HL-60 (cell line): ENCODE results near the gene UGGT2.
"Not testable (repeated sequence)": the region's sequence is repeated elsewhere in the genome, so short reads cannot be mapped to it uniquely, and the experiment has no call there.

Experiments used
- DNase-seq, 2 experiments: peaks; one replicate each; pipeline ENCODE4 v3.0.0-alpha.2; 2010 to 2020; ENCODE audit warnings: low read depth in 1 of 2, low spot score in 1 of 2
- H3K27ac ChIP-seq: fragments of 250-450 bp; sonication (Bioruptor Pico); replicated peaks from 2 replicates; pipeline ENCODE4 v1.5.1; 2020; ENCODE audit warnings: mild to moderate bottlenecking, moderate library complexity
- H3K27me3 ChIP-seq: fragments of 250-450 bp; sonication (Bioruptor Pico); 2 replicates; pipeline ENCODE4 v1.5.1; 2021; ENCODE audit warnings: mild to moderate bottlenecking, moderate library complexity; ENCODE audit not compliant: insufficient read depth, poor library complexity, severe bottlenecking
- H3K4me3 ChIP-seq: replicated peaks from 2 replicates; pipeline ENCODE4 v1.5.1; 2011; ENCODE audit warnings: mild to moderate bottlenecking, control low read depth, low read length; ENCODE audit not compliant: insufficient read depth
- GABPA ChIP-seq: IDR thresholded peaks from 2 replicates; pipeline ENCODE4 v1.6.1; 2012; ENCODE audit warnings: low read depth
- POLR2AphosphoS5 ChIP-seq: IDR thresholded peaks from 2 replicates; pipeline ENCODE4 v1.6.1; 2012; ENCODE audit warnings: low read depth
- SPI1 ChIP-seq: IDR thresholded peaks from 2 replicates; pipeline ENCODE4 v1.6.1; 2012; ENCODE audit warnings: low read depth, mild to moderate bottlenecking, borderline replicate concordance
- TF ChIP-seq, protein P1 (sequence below): IDR thresholded peaks from 2 replicates; pipeline ENCODE4 v1.6.1; 2012; ENCODE audit warnings: low read depth; ENCODE audit not compliant: insufficient replicate concordance
- TF ChIP-seq, protein P2 (sequence below): IDR thresholded peaks from one replicate; pipeline ENCODE4 v1.5.1; 2011; ENCODE audit warnings: low read length, control low read depth, inconsistent platforms; ENCODE audit not compliant: insufficient read depth

UGGT2 gene

GRCh38 chr13:96052656-96053002 lies 572 bp downstream of the UGGT2 start:
- Histone ChIP-seq H3K4me3 (peak overlapping the region; percentile 95), H3K27me3 (no peaks in the 10 kb centered on the region), H3K27ac (peak overlapping the region; percentile 67)
- no peak for TF ChIP-seq GABPA
- TF ChIP-seq SPI1: no peak
- no peak for TF ChIP-seq POLR2AphosphoS5
- TF ChIP-seq, protein P1, sequence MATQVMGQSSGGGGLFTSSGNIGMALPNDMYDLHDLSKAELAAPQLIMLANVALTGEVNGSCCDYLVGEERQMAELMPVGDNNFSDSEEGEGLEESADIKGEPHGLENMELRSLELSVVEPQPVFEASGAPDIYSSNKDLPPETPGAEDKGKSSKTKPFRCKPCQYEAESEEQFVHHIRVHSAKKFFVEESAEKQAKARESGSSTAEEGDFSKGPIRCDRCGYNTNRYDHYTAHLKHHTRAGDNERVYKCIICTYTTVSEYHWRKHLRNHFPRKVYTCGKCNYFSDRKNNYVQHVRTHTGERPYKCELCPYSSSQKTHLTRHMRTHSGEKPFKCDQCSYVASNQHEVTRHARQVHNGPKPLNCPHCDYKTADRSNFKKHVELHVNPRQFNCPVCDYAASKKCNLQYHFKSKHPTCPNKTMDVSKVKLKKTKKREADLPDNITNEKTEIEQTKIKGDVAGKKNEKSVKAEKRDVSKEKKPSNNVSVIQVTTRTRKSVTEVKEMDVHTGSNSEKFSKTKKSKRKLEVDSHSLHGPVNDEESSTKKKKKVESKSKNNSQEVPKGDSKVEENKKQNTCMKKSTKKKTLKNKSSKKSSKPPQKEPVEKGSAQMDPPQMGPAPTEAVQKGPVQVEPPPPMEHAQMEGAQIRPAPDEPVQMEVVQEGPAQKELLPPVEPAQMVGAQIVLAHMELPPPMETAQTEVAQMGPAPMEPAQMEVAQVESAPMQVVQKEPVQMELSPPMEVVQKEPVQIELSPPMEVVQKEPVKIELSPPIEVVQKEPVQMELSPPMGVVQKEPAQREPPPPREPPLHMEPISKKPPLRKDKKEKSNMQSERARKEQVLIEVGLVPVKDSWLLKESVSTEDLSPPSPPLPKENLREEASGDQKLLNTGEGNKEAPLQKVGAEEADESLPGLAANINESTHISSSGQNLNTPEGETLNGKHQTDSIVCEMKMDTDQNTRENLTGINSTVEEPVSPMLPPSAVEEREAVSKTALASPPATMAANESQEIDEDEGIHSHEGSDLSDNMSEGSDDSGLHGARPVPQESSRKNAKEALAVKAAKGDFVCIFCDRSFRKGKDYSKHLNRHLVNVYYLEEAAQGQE: no peak
- TF ChIP-seq, protein P2, sequence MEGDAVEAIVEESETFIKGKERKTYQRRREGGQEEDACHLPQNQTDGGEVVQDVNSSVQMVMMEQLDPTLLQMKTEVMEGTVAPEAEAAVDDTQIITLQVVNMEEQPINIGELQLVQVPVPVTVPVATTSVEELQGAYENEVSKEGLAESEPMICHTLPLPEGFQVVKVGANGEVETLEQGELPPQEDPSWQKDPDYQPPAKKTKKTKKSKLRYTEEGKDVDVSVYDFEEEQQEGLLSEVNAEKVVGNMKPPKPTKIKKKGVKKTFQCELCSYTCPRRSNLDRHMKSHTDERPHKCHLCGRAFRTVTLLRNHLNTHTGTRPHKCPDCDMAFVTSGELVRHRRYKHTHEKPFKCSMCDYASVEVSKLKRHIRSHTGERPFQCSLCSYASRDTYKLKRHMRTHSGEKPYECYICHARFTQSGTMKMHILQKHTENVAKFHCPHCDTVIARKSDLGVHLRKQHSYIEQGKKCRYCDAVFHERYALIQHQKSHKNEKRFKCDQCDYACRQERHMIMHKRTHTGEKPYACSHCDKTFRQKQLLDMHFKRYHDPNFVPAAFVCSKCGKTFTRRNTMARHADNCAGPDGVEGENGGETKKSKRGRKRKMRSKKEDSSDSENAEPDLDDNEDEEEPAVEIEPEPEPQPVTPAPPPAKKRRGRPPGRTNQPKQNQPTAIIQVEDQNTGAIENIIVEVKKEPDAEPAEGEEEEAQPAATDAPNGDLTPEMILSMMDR: no peak
- DNase-seq: peak; percentile 45

GRCh38 chr13:96051946-96052345 lies 1.3 kb downstream of the UGGT2 start:
- H3K27ac ChIP-seq, H3K4me3 ChIP-seq, DNase-seq, H3K27me3 ChIP-seq: not testable (repeated sequence)

GRCh38 chr13:96051491-96051890 lies 1.7 kb downstream of the UGGT2 start:
- not testable (repeated sequence) for H3K27ac ChIP-seq, H3K27me3 ChIP-seq, H3K4me3 ChIP-seq, DNase-seq

DNA sequence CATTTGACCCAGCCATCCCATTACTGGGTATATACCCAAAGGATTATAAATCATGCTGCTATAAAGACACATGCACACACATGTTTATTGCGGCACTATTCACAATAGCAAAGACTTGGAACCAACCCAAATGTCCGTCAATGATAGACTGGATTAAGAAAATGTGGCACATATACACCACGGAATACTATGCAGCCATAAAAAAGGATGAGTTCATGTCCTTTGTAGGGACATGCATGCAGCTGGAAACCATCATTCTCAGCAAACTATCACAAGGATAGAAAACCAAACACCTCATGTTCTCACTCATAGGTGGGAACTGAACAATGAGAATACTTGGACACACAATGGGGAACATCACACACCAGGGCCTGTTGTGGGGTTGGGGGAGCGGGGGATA lies 2.2 kb downstream of the UGGT2 start:
- not testable (repeated sequence) for DNase-seq, H3K4me3 ChIP-seq, H3K27ac ChIP-seq, H3K27me3 ChIP-seq

- not testable (repeated sequence) for H3K27ac ChIP-seq, DNase-seq, H3K27me3 ChIP-seq, H3K4me3 ChIP-seq
These were observed 6.6 kb downstream of the UGGT2 start for GRCh38 chr13:96046449-96047126.

DNA sequence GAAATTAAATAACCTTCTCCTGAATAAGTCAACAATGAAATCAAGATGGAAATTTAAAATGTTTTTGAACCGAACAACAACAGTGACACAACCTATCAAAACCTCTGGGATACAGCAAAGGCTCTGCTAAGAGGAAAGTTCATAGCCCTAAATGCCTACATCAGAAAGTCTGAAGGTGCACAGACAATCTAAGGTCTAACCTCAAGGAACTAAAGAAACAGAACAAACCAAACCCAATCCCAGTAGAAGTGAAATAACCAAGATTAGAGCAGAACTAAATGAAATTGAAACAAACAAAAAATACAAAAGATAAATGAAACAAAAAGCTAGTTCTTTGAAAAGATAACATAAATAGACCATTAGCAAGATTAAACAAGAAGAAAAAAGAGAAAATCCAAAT lies 9.0 kb downstream of the UGGT2 start:
- TF ChIP-seq GABPA: no peak
- TF ChIP-seq, protein P2: no peak
- no peak for TF ChIP-seq POLR2AphosphoS5
- TF ChIP-seq SPI1: no peak
- TF ChIP-seq, protein P1: no peak
- Histone ChIP-seq H3K27me3 (no peaks in the 10 kb centered on the region), H3K27ac (no peak overlapping the region), H3K4me3 (no peak overlapping the region)
- DNase-seq: no peak
